Frontal cortex (tissue), 4 donors: Measurements from ENCODE around the gene C1QL1. TPM values are rescaled to one million over a fixed set of nuclear protein-coding genes. Genes with fewer than 3 reads are reported as not detected.

Experiments
- DNase-seq, 2 donors: peaks; one replicate each; pipeline ENCODE4 v3.0.0; 2012; ENCODE audit warnings: low spot score in 2 of 2
- FAIRE-seq: peaks from 2 replicates; lab custom pipeline; 2012; peaks lifted over from hg19 to GRCh38; lab: Jason Lieb, UNC
- total RNA-seq: library from RNA; depleted of rRNA; stranded (reverse); fragments of >200 nt; gene quantifications from one replicate; pipeline ENCODE4 v1.2.3, GENCODE V29; 2014
- donor health status: control.
- donor health status: control.
- donor health status: control.

The C1QL1 gene
- total RNA-seq, 1 donor from 2014 or later: 1.2 TPM

- no peak for DNase-seq
- no peak for FAIRE-seq
Observed at GRCh38 chr17:44933824-44934744, 34.0 kb downstream of the C1QL1 start.

- FAIRE-seq: no peak
- DNase-seq: no peak
Observed at GRCh38 chr17:44932787-44933097, 35.4 kb downstream of the C1QL1 start.

GRCh38 chr17:44932096-44932786 lies 35.9 kb downstream of the C1QL1 start:
- DNase-seq (no peak), FAIRE-seq (no peak)

GRCh38 chr17:44931376-44931775 lies 36.7 kb downstream of the C1QL1 start:
- no peak for FAIRE-seq
- no peak for DNase-seq

GRCh38 chr17:44930667-44931066 lies 37.4 kb downstream of the C1QL1 start:
- no peak for DNase-seq
- no peak for FAIRE-seq

- FAIRE-seq (no peak), DNase-seq (no peak)
Observed at GRCh38 chr17:44928950-44929720, 39.0 kb downstream of the C1QL1 start.

GRCh38 chr17:44928136-44928535 lies 40.0 kb downstream of the C1QL1 start:
- no peak for FAIRE-seq
- DNase-seq: no peak

- FAIRE-seq (no peak), DNase-seq (no peak)
Observed at GRCh38 chr17:44927696-44928095, 40.4 kb downstream of the C1QL1 start.

GRCh38 chr17:44926821-44927525 lies 41.1 kb downstream of the C1QL1 start:
- DNase-seq (no peak), FAIRE-seq (no peak)

- DNase-seq (no peak), FAIRE-seq (no peak)
Observed at GRCh38 chr17:44925731-44926697, 42.1 kb downstream of the C1QL1 start.

- DNase-seq: no peak
- no peak for FAIRE-seq
Observed at GRCh38 chr17:44924107-44924544, 44.0 kb downstream of the C1QL1 start.

GRCh38 chr17:44922746-44923470 lies 45.2 kb downstream of the C1QL1 start:
- FAIRE-seq: no peak
- DNase-seq: no peak

GRCh38 chr17:44922136-44922535 lies 46.0 kb downstream of the C1QL1 start:
- no peak for DNase-seq

GRCh38 chr17:44921122-44921882 lies 46.8 kb downstream of the C1QL1 start:
- FAIRE-seq (no peak), DNase-seq (no peak)

More at GRCh38 chr17:44922136-44922535, 46.0 kb downstream of the C1QL1 start:
- no peak for FAIRE-seq

GRCh38 chr17:44920565-44920940 lies 47.5 kb downstream of the C1QL1 start:
- DNase-seq (no peak), FAIRE-seq (no peak)

GRCh38 chr17:44919885-44920564 lies 48.1 kb downstream of the C1QL1 start:
- DNase-seq: peak; percentile 74 to 90
- no peak for FAIRE-seq

- FAIRE-seq (no peak), DNase-seq (no peak)
Observed at GRCh38 chr17:44919411-44919810, 48.7 kb downstream of the C1QL1 start.
